ENCODE results near the gene GPR162. TPM values are rescaled to one million over a fixed set of nuclear protein-coding genes. Genes with fewer than 3 reads are reported as not detected.

The GPR162 gene
- total RNA-seq, 1 experiment from 2014 or later = not detected

DNA sequence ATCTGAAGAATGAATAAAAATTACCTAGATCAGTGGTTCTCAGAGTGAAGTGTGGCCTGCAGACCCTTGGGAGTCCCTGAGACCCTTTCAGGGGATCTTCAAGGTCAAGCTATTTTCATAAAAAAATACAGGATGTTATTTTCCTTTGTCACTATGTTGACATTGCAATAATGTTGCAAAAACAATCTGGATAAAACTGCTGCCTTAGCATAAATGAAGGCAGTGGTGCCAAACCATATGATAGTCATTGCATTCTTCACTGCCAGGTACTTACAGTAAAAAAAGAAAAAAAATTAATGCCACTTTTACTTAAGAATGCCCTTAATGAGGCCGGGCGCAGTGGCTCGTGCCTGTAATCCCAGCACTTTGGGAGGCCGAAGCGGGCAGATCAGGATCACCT, 34.3 kb upstream of the GPR162 start:
- DNase-seq (ENCODE audit: unreplicated experiment) = no peak
- intact Hi-C loops (cut with micrococcal nuclease) = no loop called here
- Mint-ChIP-seq H3K27me3 (ENCODE audit: insufficient read depth, unreplicated experiment) (peaks cover 16% of the 10 kb centered on the region), H3K4me3 (ENCODE audit: unreplicated experiment) (no peak overlapping the region), H3K27ac (ENCODE audit: low read depth, unreplicated experiment) (no peak overlapping the region), H3K36me3 (ENCODE audit: insufficient read depth, unreplicated experiment) (no peaks in the 10 kb centered on the region), H3K9me3 (ENCODE audit: unreplicated experiment) (no peaks in the 10 kb centered on the region), H3K4me1 (ENCODE audit: insufficient read depth, unreplicated experiment) (no peaks in the 10 kb centered on the region)
- TF ChIP-seq, protein P1, sequence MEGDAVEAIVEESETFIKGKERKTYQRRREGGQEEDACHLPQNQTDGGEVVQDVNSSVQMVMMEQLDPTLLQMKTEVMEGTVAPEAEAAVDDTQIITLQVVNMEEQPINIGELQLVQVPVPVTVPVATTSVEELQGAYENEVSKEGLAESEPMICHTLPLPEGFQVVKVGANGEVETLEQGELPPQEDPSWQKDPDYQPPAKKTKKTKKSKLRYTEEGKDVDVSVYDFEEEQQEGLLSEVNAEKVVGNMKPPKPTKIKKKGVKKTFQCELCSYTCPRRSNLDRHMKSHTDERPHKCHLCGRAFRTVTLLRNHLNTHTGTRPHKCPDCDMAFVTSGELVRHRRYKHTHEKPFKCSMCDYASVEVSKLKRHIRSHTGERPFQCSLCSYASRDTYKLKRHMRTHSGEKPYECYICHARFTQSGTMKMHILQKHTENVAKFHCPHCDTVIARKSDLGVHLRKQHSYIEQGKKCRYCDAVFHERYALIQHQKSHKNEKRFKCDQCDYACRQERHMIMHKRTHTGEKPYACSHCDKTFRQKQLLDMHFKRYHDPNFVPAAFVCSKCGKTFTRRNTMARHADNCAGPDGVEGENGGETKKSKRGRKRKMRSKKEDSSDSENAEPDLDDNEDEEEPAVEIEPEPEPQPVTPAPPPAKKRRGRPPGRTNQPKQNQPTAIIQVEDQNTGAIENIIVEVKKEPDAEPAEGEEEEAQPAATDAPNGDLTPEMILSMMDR (IDR thresholded peaks at IDR 0.05; ENCODE audit: unreplicated experiment) = no peak
- ChIA-PET POLR2A (no interaction called here), CTCF (interaction anchor here (1.0 to 1.3 kb wide), 2 partner anchors 33 to 39 kb away, joined by 4 read pairs; no protein-coding TSS in a partner anchor)
- BruUV-seq (replicated peaks) = no TSS peak

DNA sequence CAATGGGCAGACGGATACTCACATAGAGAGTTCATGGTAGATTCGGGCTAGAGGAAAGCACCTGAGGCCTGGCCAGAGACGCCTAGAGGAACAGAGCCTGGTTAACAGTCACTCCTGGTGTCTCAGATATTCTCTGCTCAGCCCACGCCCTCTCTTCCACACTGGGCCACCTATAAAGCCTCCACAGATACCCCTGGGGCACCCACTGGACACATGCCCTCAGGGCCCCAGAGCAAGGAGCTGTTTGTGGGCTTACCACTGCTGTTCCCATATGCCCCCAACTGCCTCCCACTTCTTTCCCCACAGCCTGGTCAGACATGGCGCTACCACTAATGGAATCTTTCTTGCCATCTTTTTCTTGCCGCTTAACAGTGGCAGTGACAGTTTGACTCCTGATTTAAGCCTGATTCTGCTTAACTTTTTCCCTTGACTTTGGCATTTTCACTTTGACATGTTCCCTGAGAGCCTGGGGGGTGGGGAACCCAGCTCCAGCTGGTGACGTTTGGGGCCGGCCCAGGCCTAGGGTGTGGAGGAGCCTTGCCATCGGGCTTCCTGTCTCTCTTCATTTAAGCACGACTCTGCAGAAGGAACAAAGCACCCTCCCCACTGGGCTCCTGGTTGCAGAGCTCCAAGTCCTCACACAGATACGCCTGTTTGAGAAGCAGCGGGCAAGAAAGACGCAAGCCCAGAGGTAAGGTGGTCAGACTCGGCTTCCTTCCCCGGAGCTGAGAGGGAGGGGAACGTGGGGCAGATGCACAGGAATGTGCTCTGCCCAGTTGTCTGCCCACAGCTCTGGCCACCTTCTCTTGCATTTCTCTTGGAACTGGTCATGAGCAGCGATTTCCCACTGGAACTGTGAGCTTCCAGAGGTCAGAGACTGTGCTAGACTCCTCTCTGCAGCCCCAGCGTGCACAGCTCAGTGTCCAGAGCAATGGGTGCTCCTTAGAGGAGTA, 32.4 kb upstream of the GPR162 start, which contains the start of gene CD4:
Gene CD4 (plus strand): TSS at position 557 of the 953 bp plus-strand sequence. CDS start 10,611 bp downstream, outside the sequence.
- no peak for DNase-seq (ENCODE audit: unreplicated experiment)
- Mint-ChIP-seq H3K4me1 (ENCODE audit: insufficient read depth, unreplicated experiment) (no peaks in the 10 kb centered on the region), H3K27ac (ENCODE audit: low read depth, unreplicated experiment) (no peak within 1 kb of the TSS), H3K36me3 (ENCODE audit: insufficient read depth, unreplicated experiment) (no peaks in the 10 kb centered on the region), H3K4me3 (ENCODE audit: unreplicated experiment) (no peak within 1 kb of the TSS), H3K9me3 (ENCODE audit: unreplicated experiment) (no peaks in the 10 kb centered on the region), H3K27me3 (ENCODE audit: insufficient read depth, unreplicated experiment) (peaks cover 32% of the 10 kb centered on the region)
- no TSS peak for BruUV-seq (replicated peaks)
- TF ChIP-seq, protein P1 (IDR thresholded peaks at IDR 0.05; ENCODE audit: unreplicated experiment) = no peak
- intact Hi-C loops (cut with micrococcal nuclease) = no loop called here
- ChIA-PET CTCF (interaction anchor here (0.5 to 1.7 kb wide), 8 partner anchors 9 to 173 kb away, joined by 3 to 5 read pairs (median 5); partner anchors contain the start of gene MLF2), POLR2A (no interaction called here)

DNA sequence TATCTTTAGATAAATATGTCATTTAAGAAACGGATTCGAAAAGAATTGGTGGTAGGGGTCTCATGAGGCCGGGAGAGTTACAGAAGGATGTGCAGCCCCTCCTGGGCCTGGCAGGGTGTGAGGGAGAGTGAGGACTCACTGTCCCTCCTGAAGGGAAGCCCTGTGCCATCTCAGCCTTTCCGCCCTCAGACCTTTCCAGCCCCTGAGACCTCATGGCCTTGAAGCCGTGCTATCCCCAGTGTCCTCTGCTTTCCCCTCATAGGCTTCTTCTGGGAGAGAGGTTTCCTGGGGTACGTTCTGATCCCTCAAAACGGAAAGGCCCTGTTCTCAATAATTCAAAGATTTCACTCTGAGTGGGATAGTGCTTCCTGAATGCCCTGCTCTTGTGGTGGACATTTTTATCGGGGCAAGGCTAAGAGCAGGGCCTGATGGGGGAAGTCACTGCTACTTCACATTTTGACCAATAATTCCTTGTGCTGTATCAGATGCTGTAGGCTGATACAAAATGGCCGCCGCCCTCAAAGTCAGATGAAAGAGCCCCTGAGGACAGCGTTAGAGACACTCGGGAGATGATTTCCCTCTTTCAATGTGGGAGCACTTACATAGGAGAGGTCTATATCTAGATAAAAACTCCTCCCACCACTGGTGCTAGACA, 31.0 kb upstream of the GPR162 start:
- no peak overlapping the region for H3K4me3 Mint-ChIP-seq (ENCODE audit: unreplicated experiment)
- POLR2A ChIA-PET = no interaction called here
- TF ChIP-seq, protein P1 (IDR thresholded peaks at IDR 0.05; ENCODE audit: unreplicated experiment) = no peak
- H3K36me3 Mint-ChIP-seq (ENCODE audit: insufficient read depth, unreplicated experiment) = no peaks in the 10 kb centered on the region
- peaks cover 44% of the 10 kb centered on the region for H3K27me3 Mint-ChIP-seq (ENCODE audit: insufficient read depth, unreplicated experiment)
- intact Hi-C loops (cut with micrococcal nuclease) = no loop called here
- CTCF ChIA-PET = interaction anchor here (0.6 to 3.7 kb wide), 5 partner anchors 10 to 311 kb away, joined by 3 to 19 read pairs (median 5); partner anchors contain the start of gene MLF2
- no peak for DNase-seq (ENCODE audit: unreplicated experiment)
- BruUV-seq (replicated peaks) = no TSS peak
- H3K27ac Mint-ChIP-seq (ENCODE audit: low read depth, unreplicated experiment) = no peak overlapping the region
- no peaks in the 10 kb centered on the region for H3K4me1 Mint-ChIP-seq (ENCODE audit: insufficient read depth, unreplicated experiment)
- no peaks in the 10 kb centered on the region for H3K9me3 Mint-ChIP-seq (ENCODE audit: unreplicated experiment)

DNA sequence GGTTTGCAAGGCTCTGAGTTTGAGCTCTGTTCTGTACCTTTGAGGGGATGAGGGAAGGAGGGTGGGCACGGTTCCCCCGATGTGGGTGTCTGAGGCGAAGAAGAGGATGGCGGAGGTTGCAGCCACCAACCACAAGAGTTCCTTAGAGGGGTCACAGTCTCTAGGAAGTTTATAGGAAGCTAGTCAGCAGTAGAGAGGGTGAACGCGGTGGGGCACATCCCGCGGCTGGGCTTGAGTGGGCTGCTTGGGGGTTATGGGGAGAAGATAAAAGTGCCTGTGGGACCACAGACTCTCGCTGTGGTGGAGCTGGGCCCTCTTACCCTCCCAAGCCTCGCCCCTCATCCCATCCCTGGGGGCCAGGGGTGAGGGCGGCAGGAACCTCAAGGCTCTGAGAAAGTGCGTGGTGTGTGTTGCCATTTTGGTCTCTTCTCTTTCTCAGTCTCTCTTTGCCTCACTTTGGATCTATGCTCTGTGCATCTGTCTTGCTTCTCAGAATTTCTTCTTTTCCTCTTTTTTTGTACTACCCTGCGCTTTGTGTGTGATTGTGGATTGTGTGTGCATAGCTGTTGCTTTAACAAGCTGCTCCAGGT, 29.6 kb upstream of the GPR162 start:
- intact Hi-C loops (cut with micrococcal nuclease) = no loop called here
- no TSS peak for BruUV-seq (replicated peaks)
- TF ChIP-seq, protein P1 (IDR thresholded peaks at IDR 0.05; ENCODE audit: unreplicated experiment) = no peak
- ChIA-PET CTCF (interaction anchor here (0.6 to 3.7 kb wide), 7 partner anchors 14 to 106 kb away, joined by 3 to 19 read pairs (median 4); partner anchors contain the start of gene MLF2), POLR2A (no interaction called here)
- Mint-ChIP-seq H3K9me3 (ENCODE audit: unreplicated experiment) (no peaks in the 10 kb centered on the region), H3K27me3 (ENCODE audit: insufficient read depth, unreplicated experiment) (peaks cover 55% of the 10 kb centered on the region), H3K27ac (ENCODE audit: low read depth, unreplicated experiment) (no peak overlapping the region), H3K4me1 (ENCODE audit: insufficient read depth, unreplicated experiment) (no peaks in the 10 kb centered on the region), H3K4me3 (ENCODE audit: unreplicated experiment) (no peak overlapping the region), H3K36me3 (ENCODE audit: insufficient read depth, unreplicated experiment) (no peaks in the 10 kb centered on the region)
- DNase-seq (ENCODE audit: unreplicated experiment) = no peak
